WTC11 (cell line): ENCODE data around the gene TNNI3K. TPM values are rescaled to one million over a fixed set of nuclear protein-coding genes. Genes with fewer than 3 reads are reported as not detected.

Experiments
- ATAC-seq: fragments of 200-7000 bp; cut with Tn5 transposase; 2 replicates; pipeline ENCODE4 v1.10.0; 2021; ENCODE audit warnings: mild to moderate bottlenecking, moderate library complexity
- CTCF ChIA-PET: fragments of 300-600 bp; sonication (Branson Sonifier 250); formaldehyde crosslinking; loops from one replicate; lab custom pipeline; 2021; ENCODE audit warnings: antibody characterized with exemption; lab: Charles Lee
- POLR2A ChIA-PET: fragments of 350-600 bp; sonication (Branson Sonifier 250); formaldehyde crosslinking; loops from one replicate; lab custom pipeline; 2021; ENCODE audit warnings: antibody characterized with exemption; lab: Charles Lee
- DNase-seq: peaks from one replicate; pipeline ENCODE4 v3.0.0; 2021; ENCODE audit warnings: low spot score
- H3K27ac Mint-ChIP-seq: 2 replicates; pipeline ENCODE4 v1.8.0; 2021; ENCODE audit warnings: mixed read lengths
- H3K27me3 Mint-ChIP-seq: 2 replicates; pipeline ENCODE4 v1.8.0; 2021; ENCODE audit warnings: low read depth, mild to moderate bottlenecking, moderate library complexity, mixed read lengths
- H3K36me3 Mint-ChIP-seq: 2 replicates; pipeline ENCODE4 v1.8.0; 2021; ENCODE audit warnings: mixed read lengths
- H3K4me1 Mint-ChIP-seq: 2 replicates; pipeline ENCODE4 v1.8.0; 2022; ENCODE audit warnings: mixed read lengths
- H3K4me3 Mint-ChIP-seq: 2 replicates; pipeline ENCODE4 v1.8.0; 2021; ENCODE audit warnings: mild to moderate bottlenecking, moderate library complexity, mixed read lengths
- H3K9me3 Mint-ChIP-seq: 2 replicates; pipeline ENCODE4 v1.8.0; 2021; ENCODE audit warnings: mixed read lengths
- EMX1 ChIP-seq: fragments of 250-450 bp; sonication (Bioruptor Pico); IDR thresholded peaks from 2 replicates; pipeline ENCODE4 v1.8.0; 2021; ENCODE audit warnings: mild to moderate bottlenecking
- FOXK1 ChIP-seq: sonication (generic); formaldehyde crosslinking; IDR thresholded peaks from 2 replicates; pipeline ENCODE4 v1.8.0; 2022; ENCODE audit warnings: mild to moderate bottlenecking, moderate library complexity, missing genetic modification reagents
- GABPB1 ChIP-seq: sonication (generic); formaldehyde crosslinking; IDR thresholded peaks from 2 replicates; pipeline ENCODE4 v1.8.1; 2023; ENCODE audit warnings: mild to moderate bottlenecking, missing genetic modification reagents
- GRHL2 ChIP-seq: fragments of 250-450 bp; sonication (Bioruptor Pico); IDR thresholded peaks from 2 replicates; pipeline ENCODE4 v1.8.0; 2022; ENCODE audit warnings: mild to moderate bottlenecking, moderate library complexity; ENCODE audit not compliant: insufficient replicate concordance, severe bottlenecking
- GTF2I ChIP-seq: fragments of 250-450 bp; sonication (Bioruptor Pico); conservative IDR thresholded peaks from 2 replicates; pipeline ENCODE4 v1.4.0; 2021; ENCODE audit warnings: mild to moderate bottlenecking
- HMGA2 ChIP-seq: fragments of 250-450 bp; sonication (Bioruptor Pico); IDR thresholded peaks from 2 replicates; pipeline ENCODE4 v1.4.0; 2021; ENCODE audit warnings: mild to moderate bottlenecking, moderate library complexity
- IRF2 ChIP-seq: sonication (generic); formaldehyde crosslinking; IDR thresholded peaks from 2 replicates; pipeline ENCODE4 v1.8.0; 2022; ENCODE audit warnings: low read depth, missing genetic modification reagents, borderline replicate concordance
- JUN ChIP-seq: sonication (generic); formaldehyde crosslinking; IDR thresholded peaks from 2 replicates; pipeline ENCODE4 v1.8.0; 2023; ENCODE audit warnings: mild to moderate bottlenecking, missing genetic modification reagents
- KAT7 ChIP-seq: sonication (generic); formaldehyde crosslinking; IDR thresholded peaks from 2 replicates; pipeline ENCODE4 v1.8.1; 2023; ENCODE audit warnings: missing genetic modification reagents, mild to moderate bottlenecking, borderline replicate concordance
- MXD4 ChIP-seq: fragments of 250-450 bp; sonication (Bioruptor Pico); IDR thresholded peaks from 2 replicates; pipeline ENCODE4 v1.8.0; 2021; ENCODE audit warnings: mild to moderate bottlenecking, moderate library complexity, borderline replicate concordance
- NFATC4 ChIP-seq: fragments of 250-450 bp; sonication (Bioruptor Pico); IDR thresholded peaks from 2 replicates; pipeline ENCODE4 v1.9.0; 2021; ENCODE audit warnings: mild to moderate bottlenecking
- NFE2L1 ChIP-seq: sonication (generic); formaldehyde crosslinking; IDR thresholded peaks from 2 replicates; pipeline ENCODE4 v1.8.1; 2023; ENCODE audit warnings: missing genetic modification reagents
- NFYB ChIP-seq: sonication (generic); formaldehyde crosslinking; conservative IDR thresholded peaks from 2 replicates; pipeline ENCODE4 v1.8.0; 2022; ENCODE audit warnings: low read depth, missing genetic modification reagents
- NR3C1 ChIP-seq: sonication (generic); formaldehyde crosslinking; conservative IDR thresholded peaks from 2 replicates; pipeline ENCODE4 v1.8.1; 2023; ENCODE audit warnings: low read depth, mild to moderate bottlenecking, missing genetic modification reagents
- OVOL2 ChIP-seq: fragments of 250-450 bp; sonication (Bioruptor Pico); IDR thresholded peaks from 2 replicates; pipeline ENCODE4 v1.9.0; 2021; ENCODE audit warnings: mild to moderate bottlenecking, borderline replicate concordance
- PRRX2 ChIP-seq: fragments of 250-450 bp; sonication (Bioruptor Pico); IDR thresholded peaks from 2 replicates; pipeline ENCODE4 v1.8.0; 2021; ENCODE audit warnings: mild to moderate bottlenecking
- SP1 ChIP-seq: sonication (generic); formaldehyde crosslinking; conservative IDR thresholded peaks from 2 replicates; pipeline ENCODE4 v1.8.1; 2022; ENCODE audit warnings: missing genetic modification reagents
- TCF7 ChIP-seq: sonication (generic); formaldehyde crosslinking; IDR thresholded peaks from 2 replicates; pipeline ENCODE4 v1.8.0; 2022; ENCODE audit warnings: mild to moderate bottlenecking, low read depth, missing genetic modification reagents, moderate library complexity
- TEAD4 ChIP-seq: sonication (generic); formaldehyde crosslinking; IDR thresholded peaks from 2 replicates; pipeline ENCODE4 v1.8.0; 2022; ENCODE audit warnings: mild to moderate bottlenecking, missing genetic modification reagents
- ZNF219 ChIP-seq: sonication (generic); formaldehyde crosslinking; IDR thresholded peaks from 2 replicates; pipeline ENCODE4 v1.8.0; 2023; ENCODE audit warnings: missing genetic modification reagents, mild to moderate bottlenecking, borderline replicate concordance
- ZNF232 ChIP-seq: sonication (generic); formaldehyde crosslinking; IDR thresholded peaks from 2 replicates; pipeline ENCODE4 v1.8.0; 2022; ENCODE audit warnings: mild to moderate bottlenecking, missing genetic modification reagents
- ZNF263 ChIP-seq: sonication (generic); formaldehyde crosslinking; IDR thresholded peaks from 2 replicates; pipeline ENCODE4 v1.8.1; 2022; ENCODE audit warnings: low read depth, mild to moderate bottlenecking, moderate library complexity, missing genetic modification reagents
- ZNF317 ChIP-seq: sonication (generic); formaldehyde crosslinking; IDR thresholded peaks from 2 replicates; pipeline ENCODE4 v1.8.1; 2023; ENCODE audit warnings: low read depth, mild to moderate bottlenecking, moderate library complexity, missing genetic modification reagents, borderline replicate concordance
- ZNF416 ChIP-seq: fragments of 250-450 bp; sonication (Bioruptor Pico); IDR thresholded peaks from 2 replicates; pipeline ENCODE4 v1.9.0; 2021; ENCODE audit warnings: mild to moderate bottlenecking, inconsistent platforms
- total RNA-seq: library from RNA; stranded (reverse); gene quantifications from 3 replicates; pipeline ENCODE4 v1.2.3, GENCODE V29; 2021
- TF ChIP-seq, protein P1 (sequence below): sonication (generic); formaldehyde crosslinking; IDR thresholded peaks from 2 replicates; pipeline ENCODE4 v1.8.1; 2022; ENCODE audit warnings: mild to moderate bottlenecking, moderate library complexity, missing genetic modification reagents
- TF ChIP-seq, protein P2 (sequence below): sonication (generic); formaldehyde crosslinking; IDR thresholded peaks from 2 replicates; pipeline ENCODE4 v1.8.0; 2023; ENCODE audit warnings: missing genetic modification reagents, mild to moderate bottlenecking, borderline replicate concordance
- TF ChIP-seq, protein P3 (sequence below): fragments of 200-600 bp; IDR thresholded peaks from 2 replicates; pipeline ENCODE4 v1.8.0; 2022; ENCODE audit warnings: antibody characterized with exemption
- TF ChIP-seq, protein P4 (sequence below): sonication (generic); formaldehyde crosslinking; IDR thresholded peaks from 2 replicates; pipeline ENCODE4 v1.8.1; 2023; ENCODE audit warnings: mild to moderate bottlenecking, moderate library complexity, missing genetic modification reagents

TNNI3K gene
- total RNA-seq, 1 experiment from 2014 or later, result 0.07 TPM

DNA sequence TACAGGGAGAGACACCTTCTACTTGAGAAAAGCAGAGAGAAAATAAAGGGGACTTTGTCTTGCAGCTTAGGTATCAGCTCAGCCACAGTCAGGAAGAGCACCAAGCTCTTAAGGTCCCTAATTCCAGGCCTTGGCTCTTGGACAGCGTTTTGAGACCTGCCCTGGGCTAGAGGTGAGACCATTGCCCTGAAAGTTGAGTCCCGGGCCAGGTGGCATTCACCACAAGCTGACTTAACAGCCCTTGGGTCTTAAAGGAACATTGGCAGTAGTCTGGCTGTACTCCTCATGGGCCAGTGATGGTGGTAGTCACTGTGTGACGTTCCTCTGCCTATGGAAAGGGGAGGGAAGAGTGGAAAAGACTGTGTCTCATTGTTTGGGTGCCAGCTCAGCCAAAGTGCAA, 11.7 kb upstream of the TNNI3K start:
- Mint-ChIP-seq H3K27ac (no peak overlapping the region), H3K4me3 (no peak overlapping the region), H3K27me3 (no peaks in the 10 kb centered on the region), H3K4me1 (no peaks in the 10 kb centered on the region), H3K36me3 (no peaks in the 10 kb centered on the region), H3K9me3 (no peaks in the 10 kb centered on the region)
- ChIA-PET POLR2A (no interaction called here), CTCF (no interaction called here)
- TF ChIP-seq OVOL2 (CRISPR knock-in tag), result no peak
- TF ChIP-seq TEAD4 (CRISPR knock-in tag), result no peak
- TF ChIP-seq GTF2I (CRISPR knock-in tag), result no peak
- no peak for TF ChIP-seq ZNF219 (CRISPR knock-in tag)
- no peak for TF ChIP-seq TCF7 (CRISPR knock-in tag)
- TF ChIP-seq NFE2L1 (CRISPR knock-in tag), result no peak
- TF ChIP-seq, protein P1, sequence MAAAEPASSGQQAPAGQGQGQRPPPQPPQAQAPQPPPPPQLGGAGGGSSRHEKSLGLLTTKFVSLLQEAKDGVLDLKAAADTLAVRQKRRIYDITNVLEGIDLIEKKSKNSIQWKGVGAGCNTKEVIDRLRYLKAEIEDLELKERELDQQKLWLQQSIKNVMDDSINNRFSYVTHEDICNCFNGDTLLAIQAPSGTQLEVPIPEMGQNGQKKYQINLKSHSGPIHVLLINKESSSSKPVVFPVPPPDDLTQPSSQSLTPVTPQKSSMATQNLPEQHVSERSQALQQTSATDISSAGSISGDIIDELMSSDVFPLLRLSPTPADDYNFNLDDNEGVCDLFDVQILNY (CRISPR knock-in tag), result no peak
- TF ChIP-seq ZNF232 (CRISPR knock-in tag), result no peak
- TF ChIP-seq SP1 (CRISPR knock-in tag), result no peak
- no peak for TF ChIP-seq NR3C1 (CRISPR knock-in tag)
- TF ChIP-seq EMX1, result no peak
- no peak for TF ChIP-seq GRHL2 (CRISPR knock-in tag)
- TF ChIP-seq MXD4 (CRISPR knock-in tag), result no peak
- TF ChIP-seq IRF2 (CRISPR knock-in tag), result no peak
- TF ChIP-seq, protein P2, sequence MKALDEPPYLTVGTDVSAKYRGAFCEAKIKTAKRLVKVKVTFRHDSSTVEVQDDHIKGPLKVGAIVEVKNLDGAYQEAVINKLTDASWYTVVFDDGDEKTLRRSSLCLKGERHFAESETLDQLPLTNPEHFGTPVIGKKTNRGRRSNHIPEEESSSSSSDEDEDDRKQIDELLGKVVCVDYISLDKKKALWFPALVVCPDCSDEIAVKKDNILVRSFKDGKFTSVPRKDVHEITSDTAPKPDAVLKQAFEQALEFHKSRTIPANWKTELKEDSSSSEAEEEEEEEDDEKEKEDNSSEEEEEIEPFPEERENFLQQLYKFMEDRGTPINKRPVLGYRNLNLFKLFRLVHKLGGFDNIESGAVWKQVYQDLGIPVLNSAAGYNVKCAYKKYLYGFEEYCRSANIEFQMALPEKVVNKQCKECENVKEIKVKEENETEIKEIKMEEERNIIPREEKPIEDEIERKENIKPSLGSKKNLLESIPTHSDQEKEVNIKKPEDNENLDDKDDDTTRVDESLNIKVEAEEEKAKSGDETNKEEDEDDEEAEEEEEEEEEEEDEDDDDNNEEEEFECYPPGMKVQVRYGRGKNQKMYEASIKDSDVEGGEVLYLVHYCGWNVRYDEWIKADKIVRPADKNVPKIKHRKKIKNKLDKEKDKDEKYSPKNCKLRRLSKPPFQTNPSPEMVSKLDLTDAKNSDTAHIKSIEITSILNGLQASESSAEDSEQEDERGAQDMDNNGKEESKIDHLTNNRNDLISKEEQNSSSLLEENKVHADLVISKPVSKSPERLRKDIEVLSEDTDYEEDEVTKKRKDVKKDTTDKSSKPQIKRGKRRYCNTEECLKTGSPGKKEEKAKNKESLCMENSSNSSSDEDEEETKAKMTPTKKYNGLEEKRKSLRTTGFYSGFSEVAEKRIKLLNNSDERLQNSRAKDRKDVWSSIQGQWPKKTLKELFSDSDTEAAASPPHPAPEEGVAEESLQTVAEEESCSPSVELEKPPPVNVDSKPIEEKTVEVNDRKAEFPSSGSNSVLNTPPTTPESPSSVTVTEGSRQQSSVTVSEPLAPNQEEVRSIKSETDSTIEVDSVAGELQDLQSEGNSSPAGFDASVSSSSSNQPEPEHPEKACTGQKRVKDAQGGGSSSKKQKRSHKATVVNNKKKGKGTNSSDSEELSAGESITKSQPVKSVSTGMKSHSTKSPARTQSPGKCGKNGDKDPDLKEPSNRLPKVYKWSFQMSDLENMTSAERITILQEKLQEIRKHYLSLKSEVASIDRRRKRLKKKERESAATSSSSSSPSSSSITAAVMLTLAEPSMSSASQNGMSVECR (CRISPR knock-in tag), result no peak
- no peak for TF ChIP-seq GABPB1 (CRISPR knock-in tag)
- no peak for TF ChIP-seq JUN (CRISPR knock-in tag)
- no peak for TF ChIP-seq ZNF416 (CRISPR knock-in tag)
- no peak for TF ChIP-seq ZNF263
- DNase-seq (no peak), ATAC-seq (no peak)

DNA sequence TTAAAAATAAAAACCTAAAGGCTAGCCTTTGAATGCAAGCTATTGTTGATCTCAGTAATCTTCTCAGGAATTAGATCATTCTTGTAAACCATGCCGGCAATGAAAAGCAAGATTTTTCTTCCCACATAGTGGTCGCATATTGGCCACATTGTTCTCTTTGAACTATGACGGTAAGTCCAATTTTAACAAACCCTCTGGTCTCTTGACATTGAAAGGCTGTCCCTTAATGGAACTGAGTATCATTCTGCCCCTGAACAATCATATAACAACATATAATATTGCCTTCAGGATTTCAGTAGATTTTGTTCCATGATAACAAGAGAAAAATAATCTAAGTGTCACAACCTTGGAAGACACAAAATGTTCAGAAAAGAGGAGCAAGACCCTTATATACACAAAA, 1.3 kb downstream of the TNNI3K start:
- Mint-ChIP-seq H3K27ac (no peak overlapping the region), H3K4me1 (no peaks in the 10 kb centered on the region), H3K9me3 (no peaks in the 10 kb centered on the region; the same call in 1 of the 2 replicates), H3K36me3 (no peaks in the 10 kb centered on the region)
- no peak for ATAC-seq
- POLR2A ChIA-PET, result no interaction called here
- TF ChIP-seq FOXK1 (no peak), SP1 (CRISPR knock-in tag) (no peak), TEAD4 (CRISPR knock-in tag) (no peak), TCF7 (CRISPR knock-in tag) (no peak), IRF2 (CRISPR knock-in tag) (no peak), NFATC4 (CRISPR knock-in tag) (no peak), GTF2I (CRISPR knock-in tag) (no peak), KAT7 (no peak), HMGA2 (CRISPR knock-in tag) (no peak), PRRX2 (no peak), NFYB (no peak), ZNF317 (CRISPR knock-in tag) (no peak)
- TF ChIP-seq, protein P3, sequence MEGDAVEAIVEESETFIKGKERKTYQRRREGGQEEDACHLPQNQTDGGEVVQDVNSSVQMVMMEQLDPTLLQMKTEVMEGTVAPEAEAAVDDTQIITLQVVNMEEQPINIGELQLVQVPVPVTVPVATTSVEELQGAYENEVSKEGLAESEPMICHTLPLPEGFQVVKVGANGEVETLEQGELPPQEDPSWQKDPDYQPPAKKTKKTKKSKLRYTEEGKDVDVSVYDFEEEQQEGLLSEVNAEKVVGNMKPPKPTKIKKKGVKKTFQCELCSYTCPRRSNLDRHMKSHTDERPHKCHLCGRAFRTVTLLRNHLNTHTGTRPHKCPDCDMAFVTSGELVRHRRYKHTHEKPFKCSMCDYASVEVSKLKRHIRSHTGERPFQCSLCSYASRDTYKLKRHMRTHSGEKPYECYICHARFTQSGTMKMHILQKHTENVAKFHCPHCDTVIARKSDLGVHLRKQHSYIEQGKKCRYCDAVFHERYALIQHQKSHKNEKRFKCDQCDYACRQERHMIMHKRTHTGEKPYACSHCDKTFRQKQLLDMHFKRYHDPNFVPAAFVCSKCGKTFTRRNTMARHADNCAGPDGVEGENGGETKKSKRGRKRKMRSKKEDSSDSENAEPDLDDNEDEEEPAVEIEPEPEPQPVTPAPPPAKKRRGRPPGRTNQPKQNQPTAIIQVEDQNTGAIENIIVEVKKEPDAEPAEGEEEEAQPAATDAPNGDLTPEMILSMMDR, result no peak
- TF ChIP-seq, protein P1 (CRISPR knock-in tag), result no peak
- TF ChIP-seq, protein P4, sequence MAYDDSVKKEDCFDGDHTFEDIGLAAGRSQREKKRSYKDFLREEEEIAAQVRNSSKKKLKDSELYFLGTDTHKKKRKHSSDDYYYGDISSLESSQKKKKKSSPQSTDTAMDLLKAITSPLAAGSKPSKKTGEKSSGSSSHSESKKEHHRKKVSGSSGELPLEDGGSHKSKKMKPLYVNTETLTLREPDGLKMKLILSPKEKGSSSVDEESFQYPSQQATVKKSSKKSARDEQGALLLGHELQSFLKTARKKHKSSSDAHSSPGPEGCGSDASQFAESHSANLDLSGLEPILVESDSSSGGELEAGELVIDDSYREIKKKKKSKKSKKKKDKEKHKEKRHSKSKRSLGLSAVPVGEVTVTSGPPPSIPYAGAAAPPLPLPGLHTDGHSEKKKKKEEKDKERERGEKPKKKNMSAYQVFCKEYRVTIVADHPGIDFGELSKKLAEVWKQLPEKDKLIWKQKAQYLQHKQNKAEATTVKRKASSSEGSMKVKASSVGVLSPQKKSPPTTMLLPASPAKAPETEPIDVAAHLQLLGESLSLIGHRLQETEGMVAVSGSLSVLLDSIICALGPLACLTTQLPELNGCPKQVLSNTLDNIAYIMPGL (CRISPR knock-in tag), result no peak
- TF ChIP-seq, all 79 proteins: peak for 0
- CTCF ChIA-PET, result no interaction called here
- peaks cover 32% of the 10 kb centered on the region for H3K27me3 Mint-ChIP-seq
- H3K4me3 Mint-ChIP-seq, result no peak overlapping the region
- no peak for DNase-seq
